ENCODE measurements around the gene ADAMTSL5. TPM values are rescaled to one million over a fixed set of nuclear protein-coding genes. Genes with fewer than 3 reads are reported as not detected.
A peak's percentile ranks its signal among the peaks of the same experiment; 100 is the strongest.

The ADAMTSL5 gene
- total and polyA plus RNA-seq, 9 of the 15 experiments (the other 6 are each of a cell fraction or from before 2014, with no cell fraction given), result 1.0 to 11.6 (median 4.1) TPM

- Histone ChIP-seq H3K9me1 (ENCODE audit: control insufficient read depth, insufficient read depth, low read length) (no peaks in the 10 kb centered on the region), H3K27ac (ENCODE audit: extremely low read depth, low read depth, low read length) (no peak overlapping the region), H3K4me1 (replicated peaks in 1 of 2; ENCODE audit: control insufficient read depth in 2 of 2, insufficient read depth in 2 of 2, low read length in 2 of 2) (peaks cover 12 to 70% of the 10 kb centered on the region in 2 experiments), H3K79me2 (ENCODE audit: control insufficient read depth, insufficient read depth, low read length) (peaks cover 11% of the 10 kb centered on the region; the same call in 2 of the 3 replicates), H3K9me3 (replicated peaks; ENCODE audit: control insufficient read depth, insufficient read depth, low read depth, low read length) (no peaks in the 10 kb centered on the region), H3K27me3 (ENCODE audit: control insufficient read depth in 2 of 2, insufficient read depth in 2 of 2, low read length in 2 of 2) (no peaks in the 10 kb centered on the region), H3K4me2 (ENCODE audit: insufficient read depth, low read length) (no peak overlapping the region), H2AFZ (ENCODE audit: low read depth, low read length) (no peak overlapping the region), H3K36me3 (ENCODE audit: control insufficient read depth, insufficient read depth, low read length) (peaks cover 11% of the 10 kb centered on the region; the same call in 2 of the 3 replicates), H3K4me3 (no peak overlapping the region), H4K20me1 (replicated peaks; ENCODE audit: control insufficient read depth, insufficient read depth, low read length) (no peaks in the 10 kb centered on the region), H3K9ac (ENCODE audit: insufficient read depth in 1 of 2, low read depth in 2 of 2, low read length in 2 of 2) (peak overlapping the region in 1 of 2 experiments; percentile 61; a peak in 1 of 4 replicates)
- no TSS peak for BruUV-seq (replicated peaks)
- 100% methylated on average over 3 of the region's 25 CpGs for WGBS (ENCODE audit: insufficient coverage, low coverage, missing lambda C conversion rate)
- CTCF ChIA-PET (ENCODE audit: low intra/inter-chr PET ratio), result no interaction called here
- intact Hi-C loops (cut with micrococcal nuclease), result loop anchor here (5.0 kb wide), 1 partner anchor 53 kb away; no protein-coding TSS in a partner anchor
- no peak for FAIRE-seq
- in situ Hi-C loops (cut with MboI), result no loop called here
- DNase-seq (ENCODE audit: extremely low read depth in 1 of 4, low spot score in 3 of 4), result no peak
- POLR2A ChIA-PET, result no interaction called here
- TF ChIP-seq ZNF354B (CRISPR knock-in tag; IDR thresholded peaks at IDR 0.05) (no peak), CREB1 (IDR thresholded peaks at IDR 0.05) (no peak), CREB1 (CRISPR knock-in tag; IDR thresholded peaks at IDR 0.05) (no peak), ZFX (CRISPR knock-in tag; IDR thresholded peaks at IDR 0.05) (no peak), HMG20B (CRISPR knock-in tag; IDR thresholded peaks at IDR 0.05) (no peak), BRF1 (IDR thresholded peaks at IDR 0.05; ENCODE audit: borderline replicate concordance, extremely low read depth, insufficient read length) (no peak), CBX8 (IDR thresholded peaks at IDR 0.05; ENCODE audit: borderline replicate concordance, extremely low read depth, low read depth, low read length, poor library complexity, severe bottlenecking) (no peak), FIP1L1 (IDR thresholded peaks at IDR 0.05; ENCODE audit: low read depth, low read length, poor library complexity, severe bottlenecking) (no peak), STAT5B (CRISPR knock-in tag; IDR thresholded peaks at IDR 0.05) (no peak), ZKSCAN8 (CRISPR knock-in tag; IDR thresholded peaks at IDR 0.05) (no peak), ZNF24 (IDR thresholded peaks at IDR 0.05) (no peak), RFX5 (IDR thresholded peaks at IDR 0.05; ENCODE audit: low read depth, low read length) (no peak), NRF1 (conservative IDR thresholded peaks at IDR 0.05 in 1 of 2, IDR thresholded peaks at IDR 0.05 in 1 of 2) (no peak), MXI1 (IDR thresholded peaks at IDR 0.05; ENCODE audit: low read depth, low read length) (no peak), SRF (CRISPR knock-in tag; IDR thresholded peaks at IDR 0.05) (no peak), USF1 (CRISPR knock-in tag; IDR thresholded peaks at IDR 0.05) (no peak), ZNF3 (CRISPR knock-in tag; IDR thresholded peaks at IDR 0.05) (no peak), NCOA1 (IDR thresholded peaks at IDR 0.05; ENCODE audit: low read depth) (no peak)
- ATAC-seq, result no peak
Observed at GRCh38 chr19:1510442-1510806, 2.4 kb downstream of the ADAMTSL5 start.
